LNCAP (cell line): ENCODE measurements around the gene PRR11.

Experiments
- CTCF ChIP-seq: fragments of 450-650 bp; IDR thresholded peaks from 2 replicates; pipeline ENCODE4 v1.5.1; 2017; ENCODE audit warnings: mild to moderate bottlenecking

The PRR11 gene

DNA sequence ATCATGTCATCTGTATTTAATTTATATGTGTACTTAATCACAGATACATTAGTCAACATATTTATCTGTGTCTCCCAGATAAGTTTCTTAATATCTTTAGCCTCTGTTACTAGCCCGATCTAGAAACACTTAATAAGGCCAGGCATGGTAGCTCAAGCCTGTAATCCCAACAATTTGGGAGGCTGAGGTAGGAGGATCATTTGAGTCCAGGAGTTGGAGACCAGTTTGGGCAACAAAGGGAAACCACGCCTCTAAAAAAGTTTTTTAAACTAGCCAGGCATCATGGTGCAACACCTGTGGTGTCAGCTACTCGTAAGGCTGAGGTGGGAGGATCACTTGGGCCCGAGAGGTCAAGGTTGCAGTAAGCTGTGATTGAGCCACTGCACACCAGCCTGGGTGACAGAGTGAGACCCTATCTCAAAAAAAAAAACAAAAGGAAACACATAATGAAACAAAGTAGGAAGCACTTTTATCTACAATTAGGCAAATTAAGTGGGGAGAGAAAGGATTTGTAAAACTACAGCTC is 9.9 kb upstream of the PRR11 start:
- no peak for TF ChIP-seq CTCF

DNA sequence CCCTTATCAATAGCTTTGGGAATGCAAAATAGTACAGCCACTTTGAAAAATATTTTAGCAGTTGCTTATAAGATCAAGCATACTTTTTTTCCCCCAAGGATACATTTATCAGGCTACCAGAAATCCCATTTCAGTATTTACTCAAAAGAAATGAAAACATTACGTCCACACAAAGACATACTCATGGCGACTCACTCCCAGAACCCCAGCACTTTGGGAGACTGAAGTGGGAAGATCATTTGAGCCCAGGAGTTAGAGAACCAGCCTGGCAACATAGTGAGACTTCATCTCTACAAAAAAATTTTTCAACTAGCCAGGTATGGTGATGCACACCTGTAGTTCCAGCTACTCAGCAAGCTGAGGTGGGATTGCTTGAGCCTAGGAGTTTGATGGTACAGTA is 6.5 kb upstream of the PRR11 start:
- TF ChIP-seq CTCF = no peak

GRCh38 chr17:59149841-59150511 is 5.6 kb upstream of the PRR11 start:
- no peak for TF ChIP-seq CTCF

GRCh38 chr17:59151006-59151405 is 4.5 kb upstream of the PRR11 start:
- no peak for TF ChIP-seq CTCF

GRCh38 chr17:59151591-59151990 is 4.0 kb upstream of the PRR11 start:
- no peak for TF ChIP-seq CTCF

- no peak for TF ChIP-seq CTCF
These were observed 2.6 kb upstream of the PRR11 start for GRCh38 chr17:59152925-59153324.

DNA sequence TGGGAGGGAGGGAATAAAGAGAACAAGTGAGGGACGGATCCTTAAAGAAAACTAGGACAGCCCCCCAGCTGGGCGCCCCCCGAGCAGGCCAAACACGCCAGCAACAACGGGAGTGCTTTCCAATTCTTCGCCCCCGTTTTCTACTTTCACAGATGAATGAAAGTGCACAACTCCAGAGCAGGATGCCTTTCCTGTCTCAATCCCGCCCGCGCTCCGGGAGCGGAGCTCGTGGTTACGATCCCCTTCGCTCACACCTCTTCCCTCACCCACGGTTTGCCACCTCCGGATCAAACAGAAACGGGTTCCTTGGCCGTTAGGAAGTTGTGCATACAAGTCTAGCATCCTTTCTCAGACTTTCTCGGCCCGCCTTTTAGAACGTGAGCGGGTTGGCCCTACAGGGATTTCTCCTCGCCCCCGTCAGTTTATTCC is 1.2 kb upstream of the PRR11 start:
- no peak for TF ChIP-seq CTCF
